Activated CD8-positive, alpha-beta T cell treated with anti-CD3 and anti-CD28 coated beads, Interleukin-2, amount 10 ng/mL, durations not matched to agents 7 days and 5 days (primary cell): Measurements from ENCODE around the gene RASSF1. TPM values are rescaled to one million over a fixed set of nuclear protein-coding genes. Genes with fewer than 3 reads are reported as not detected.

ENCODE experiments used
- ATAC-seq: fragments of 150-1000 bp; cut with Tn5 transposase; one replicate; pipeline ENCODE4 v1.10.0; 2021; ENCODE audit warnings: moderate library complexity
- CTCF ChIA-PET: fragments of 350-600 bp; sonication (Branson Sonifier 250); formaldehyde crosslinking; loops from one replicate; lab custom pipeline; 2021; ENCODE audit warnings: antibody characterized with exemption; lab: Charles Lee
- POLR2A ChIA-PET: fragments of 350-600 bp; sonication (Branson Sonifier 250); formaldehyde crosslinking; loops from one replicate; lab custom pipeline; 2021; ENCODE audit warnings: antibody characterized with exemption; lab: Charles Lee
- DNase-seq: peaks from one replicate; pipeline ENCODE4 v3.0.0-alpha.2; 2020
- H3K27ac Mint-ChIP-seq: one replicate; pipeline ENCODE4 v1.8.0; 2021; ENCODE audit warnings: mild to moderate bottlenecking, mixed read lengths
- H3K27me3 Mint-ChIP-seq: one replicate; pipeline ENCODE4 v1.8.0; 2021; ENCODE audit warnings: low read depth, mixed read lengths
- H3K36me3 Mint-ChIP-seq: one replicate; pipeline ENCODE4 v1.8.0; 2021; ENCODE audit warnings: low read depth, mixed read lengths
- H3K4me1 Mint-ChIP-seq: one replicate; pipeline ENCODE4 v1.8.0; 2021; ENCODE audit warnings: low read depth, mixed read lengths
- H3K4me3 Mint-ChIP-seq: one replicate; pipeline ENCODE4 v1.8.0; 2021; ENCODE audit warnings: mild to moderate bottlenecking, mixed read lengths
- H3K9me3 Mint-ChIP-seq: one replicate; pipeline ENCODE4 v1.8.0; 2022; ENCODE audit warnings: mixed read lengths; ENCODE audit not compliant: insufficient read depth
- total RNA-seq, 2 experiments: library from RNA; stranded (reverse); gene quantifications; one replicate each; pipeline ENCODE4 v1.2.3, GENCODE V29; 2021

Gene RASSF1
- total RNA-seq, 2 experiments from 2014 or later = 172 to 174 TPM

DNA sequence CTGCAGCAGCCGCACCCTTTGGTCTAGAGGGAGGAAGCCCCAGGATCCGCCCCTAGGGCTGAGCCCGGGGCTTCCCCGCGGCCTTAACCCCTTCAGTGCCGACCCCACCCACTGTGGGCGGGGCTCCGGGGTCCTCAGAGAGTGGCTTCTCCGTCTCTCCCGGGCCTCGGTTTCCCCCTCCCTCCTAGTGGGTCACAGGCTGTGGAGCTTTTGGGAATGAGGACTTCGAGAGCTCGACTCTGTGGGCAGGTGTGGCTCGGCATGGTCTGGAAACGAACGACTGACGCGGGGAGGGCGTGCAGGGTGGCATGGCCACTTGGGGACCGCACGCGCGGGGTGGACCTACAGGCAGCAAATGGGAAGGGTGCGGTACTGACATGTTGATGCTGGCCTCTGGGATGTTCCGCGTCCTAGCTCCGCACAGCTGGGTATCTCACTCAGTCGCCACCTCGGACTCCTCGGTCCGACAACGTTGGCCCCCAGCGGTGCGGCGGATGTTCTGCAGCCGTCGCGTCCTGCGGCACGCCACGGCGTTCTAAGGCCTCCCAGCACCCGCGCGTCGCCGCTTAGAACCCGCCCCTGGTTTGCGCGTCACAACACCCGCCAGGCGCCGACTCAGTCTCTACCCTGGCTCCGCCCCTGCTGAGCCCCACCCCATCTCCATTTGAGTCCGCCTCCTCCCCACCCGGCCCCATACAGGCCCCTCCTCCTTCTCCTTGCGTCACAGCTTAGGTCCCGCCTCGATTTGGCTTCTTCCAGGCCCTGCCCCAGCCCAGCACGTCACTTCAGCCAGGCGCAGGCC is 41.6 kb downstream of the RASSF1 start, which contains the start of the genes HYAL3 and NAA80:
TSS of gene HYAL3 (minus strand) at position 570 of the 802 bp plus-strand sequence. CDS start 3,803 bp downstream, outside the sequence.
TSS of gene NAA80 (minus strand) at position 570 of the 802 bp plus-strand sequence. CDS start 1,942 bp downstream, outside the sequence.
- ChIA-PET CTCF (interaction anchor here (0.9 to 10.1 kb wide), 13 partner anchors 14 to 243 kb away, joined by 3 to 113 read pairs (median 6); partner anchors contain the start of genes HYAL2, RASSF1 and TUSC2), POLR2A (interaction anchor here (0.7 to 3.5 kb wide), 15 partner anchors 11 to 359 kb away, joined by 3 to 27 read pairs (median 4); partner anchors contain the start of genes CYB561D2, GNAI2, NPRL2 and RASSF1)
- Mint-ChIP-seq H3K36me3 (peaks cover 2% of the 10 kb centered on the region), H3K4me1 (peaks cover 32% of the 10 kb centered on the region), H3K27me3 (no peaks in the 10 kb centered on the region), H3K4me3 (peak within 1 kb of the TSS; percentile 97), H3K27ac (peak within 1 kb of the TSS; percentile 99), H3K9me3 (no peaks in the 10 kb centered on the region)
- ATAC-seq = peak; percentile 87
- peak; percentile 100 for DNase-seq

DNA sequence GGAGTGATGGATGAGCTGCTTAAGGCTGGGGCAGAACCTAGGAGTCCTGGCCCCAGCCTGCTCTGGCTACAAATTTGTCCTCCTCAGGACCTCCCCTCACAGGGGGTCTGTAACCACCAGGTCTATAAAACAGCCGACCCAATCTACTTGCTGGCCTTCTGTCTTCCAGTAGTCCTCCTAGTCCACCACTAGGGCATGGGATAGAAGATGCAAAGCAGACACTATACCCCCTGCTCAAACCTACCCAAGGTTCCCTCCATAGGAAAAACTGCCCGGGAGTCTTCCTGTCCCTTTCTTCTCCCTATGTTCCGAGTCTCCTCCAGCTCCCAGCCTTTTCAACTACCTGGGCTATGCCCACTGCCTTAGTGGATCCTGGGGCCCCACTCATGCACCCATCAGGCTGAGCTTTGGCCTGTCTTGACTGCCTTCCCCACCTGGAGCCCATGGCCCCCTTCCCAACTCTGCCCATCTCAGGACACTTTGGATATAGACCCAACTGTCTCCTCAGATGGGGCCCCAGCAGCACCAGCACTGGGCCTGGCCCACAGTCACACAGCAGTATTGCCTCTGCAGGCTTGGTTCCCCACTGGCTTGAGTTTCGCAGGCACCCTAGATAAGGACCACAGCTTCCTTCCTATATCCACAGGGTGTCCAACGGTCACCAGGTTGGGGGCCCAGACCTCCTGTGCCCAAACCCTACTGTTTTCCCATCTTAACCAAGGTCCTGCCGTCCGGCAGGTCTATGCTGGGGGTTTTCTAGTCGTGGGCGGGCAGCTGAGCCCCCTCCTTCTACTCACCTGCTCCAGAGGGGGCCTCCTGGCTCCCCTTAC is 42.5 kb downstream of the RASSF1 start:
- ChIA-PET CTCF (interaction anchor here (0.7 to 10.1 kb wide), 12 partner anchors 23 to 71 kb away, joined by 3 to 113 read pairs (median 6); partner anchors contain the start of genes CYB561D2, HYAL2, NPRL2 and RASSF1), POLR2A (interaction anchor here (0.5 to 3.5 kb wide), 11 partner anchors 10 to 358 kb away, joined by 3 to 27 read pairs (median 4); partner anchors contain the start of genes CYB561D2, NPRL2, RASSF1 and RBM6)
- Mint-ChIP-seq H3K4me1 (peaks cover 34% of the 10 kb centered on the region), H3K27ac (peak overlapping the region; percentile 99), H3K4me3 (peak overlapping the region; percentile 97), H3K36me3 (peaks cover 2% of the 10 kb centered on the region), H3K27me3 (no peaks in the 10 kb centered on the region), H3K9me3 (no peaks in the 10 kb centered on the region)
- ATAC-seq (no peak), DNase-seq (no peak)

DNA sequence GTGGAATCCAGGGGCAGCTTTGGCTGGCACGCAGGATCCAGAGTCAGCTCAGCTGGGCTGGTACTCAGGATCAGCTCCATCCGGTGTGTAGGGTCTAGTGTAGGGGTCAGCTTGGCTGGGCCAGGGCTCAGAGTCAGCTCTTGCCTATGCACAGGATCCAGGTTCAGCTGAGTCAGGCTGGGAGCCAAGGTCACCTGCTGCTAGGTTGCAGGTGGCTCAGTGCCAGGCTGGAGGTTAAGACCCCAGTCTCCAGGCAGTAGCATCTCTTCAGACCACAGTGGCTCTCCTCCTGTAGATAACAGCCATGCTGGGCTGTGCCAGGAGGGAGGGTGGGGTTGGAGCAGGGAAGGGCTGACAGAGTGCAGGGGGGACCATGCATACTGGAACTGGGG is 43.3 kb downstream of the RASSF1 start:
- ChIA-PET CTCF (interaction anchor here (1.2 to 1.4 kb wide), 2 partner anchors 23 to 25 kb away, joined by 3 read pairs; no protein-coding TSS in a partner anchor), POLR2A (interaction anchor here (0.5 to 3.5 kb wide), 2 partner anchors 18 to 40 kb away, joined by 4 to 27 read pairs; no protein-coding TSS in a partner anchor)
- ATAC-seq (no peak), DNase-seq (no peak)
- no peaks in the 10 kb centered on the region for H3K27me3 Mint-ChIP-seq
- H3K27ac Mint-ChIP-seq = peak overlapping the region; percentile 99
- H3K9me3 Mint-ChIP-seq = no peaks in the 10 kb centered on the region
- H3K4me1 Mint-ChIP-seq = peaks cover 41% of the 10 kb centered on the region
- H3K4me3 Mint-ChIP-seq = peak overlapping the region; percentile 97
- H3K36me3 Mint-ChIP-seq = peaks cover 2% of the 10 kb centered on the region

DNA sequence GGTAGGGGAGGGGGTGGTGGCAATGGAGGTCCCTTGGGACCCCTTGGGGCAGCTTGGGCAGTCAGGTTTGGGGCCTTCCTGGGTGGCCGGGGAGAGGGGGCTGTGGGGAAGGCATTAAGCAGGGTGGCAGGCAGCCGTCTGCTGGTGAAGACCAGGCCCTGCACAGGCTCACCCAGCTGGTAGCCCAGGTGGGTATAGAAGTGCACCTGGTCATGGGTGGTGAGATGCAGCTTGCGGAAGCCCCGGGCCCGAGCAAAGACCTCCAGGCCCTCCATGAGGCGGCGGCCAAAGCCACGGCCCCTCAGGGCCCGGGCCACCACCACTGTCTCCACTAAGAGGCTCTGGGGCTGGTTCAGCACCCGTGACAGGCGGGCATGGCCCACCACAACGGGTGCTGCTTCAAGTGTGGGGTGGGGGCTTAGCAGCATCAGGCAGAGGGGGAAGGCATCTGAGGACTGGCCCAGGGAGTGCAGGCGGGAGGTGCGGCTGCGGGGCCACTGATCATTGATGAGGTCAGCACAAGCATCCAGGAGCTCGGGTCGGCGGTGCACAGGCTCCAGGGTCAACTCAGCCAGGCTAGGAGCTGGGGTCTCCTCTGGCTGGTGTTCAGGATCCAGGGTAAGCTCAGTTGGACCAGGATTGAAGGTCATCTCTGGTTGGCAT is 43.8 kb downstream of the RASSF1 start:
- Mint-ChIP-seq H3K27me3 (no peaks in the 10 kb centered on the region), H3K4me3 (no peak overlapping the region), H3K27ac (peak overlapping the region; percentile 99), H3K36me3 (peaks cover 2% of the 10 kb centered on the region), H3K9me3 (no peaks in the 10 kb centered on the region), H3K4me1 (peaks cover 42% of the 10 kb centered on the region)
- ATAC-seq (no peak), DNase-seq (no peak)
- ChIA-PET CTCF (interaction anchor here (1.4 kb wide), 1 partner anchor 25 kb away, joined by 3 read pairs; no protein-coding TSS in a partner anchor), POLR2A (interaction anchor here (3.5 kb wide), 1 partner anchor 40 kb away, joined by 27 read pairs; no protein-coding TSS in a partner anchor)

DNA sequence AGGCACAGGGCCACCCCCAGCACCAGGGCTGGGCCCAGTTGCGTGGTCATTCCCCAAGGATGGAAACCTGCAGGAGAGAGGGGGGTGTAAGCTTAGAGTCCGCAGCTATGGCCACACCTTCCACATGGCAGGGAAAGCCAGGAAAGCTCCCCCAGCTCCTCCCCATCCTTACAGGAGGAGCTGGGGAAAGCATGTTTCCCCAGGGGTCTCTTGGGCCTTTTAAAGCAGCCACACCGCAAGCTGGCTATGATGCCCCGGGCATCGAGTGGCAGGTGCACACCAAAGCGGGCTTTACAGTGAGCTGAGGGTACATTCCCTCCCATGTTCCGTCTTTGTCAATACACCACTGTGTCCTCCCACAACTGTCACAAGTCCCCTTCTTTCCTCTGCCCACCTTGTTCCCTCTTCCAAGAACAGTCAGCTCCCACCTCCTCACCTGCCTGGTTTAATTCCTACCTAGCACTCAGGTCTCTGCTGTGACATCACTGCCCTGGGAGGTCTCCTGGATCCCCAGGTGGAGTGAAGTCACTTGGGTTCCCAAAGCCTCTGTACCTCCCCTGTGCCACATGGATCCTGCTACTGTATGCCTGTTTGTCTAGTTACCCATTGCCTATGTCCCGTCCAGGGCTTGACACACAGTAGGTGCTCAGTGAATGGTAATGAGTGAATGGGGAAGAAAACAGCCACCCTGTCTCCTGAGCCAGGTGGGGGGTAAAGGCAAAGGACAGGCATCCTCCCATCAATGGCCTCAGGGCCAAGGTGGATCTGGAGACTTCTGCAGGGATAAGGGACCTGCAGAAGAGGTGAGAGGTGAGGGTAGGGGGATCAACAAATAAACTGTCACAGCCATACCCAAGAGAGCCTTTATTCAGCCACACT is 44.8 kb downstream of the RASSF1 start:
- H3K4me3 Mint-ChIP-seq = no peak overlapping the region
- ChIA-PET POLR2A (no interaction called here), CTCF (interaction anchor here (1.3 kb wide), 1 partner anchor 21 kb away, joined by 3 read pairs; no protein-coding TSS in a partner anchor)
- H3K27me3 Mint-ChIP-seq = no peaks in the 10 kb centered on the region
- peaks cover 7% of the 10 kb centered on the region for H3K36me3 Mint-ChIP-seq
- no peaks in the 10 kb centered on the region for H3K9me3 Mint-ChIP-seq
- DNase-seq (no peak), ATAC-seq (no peak)
- peaks cover 45% of the 10 kb centered on the region for H3K4me1 Mint-ChIP-seq
- H3K27ac Mint-ChIP-seq = peak overlapping the region; percentile 1

DNA sequence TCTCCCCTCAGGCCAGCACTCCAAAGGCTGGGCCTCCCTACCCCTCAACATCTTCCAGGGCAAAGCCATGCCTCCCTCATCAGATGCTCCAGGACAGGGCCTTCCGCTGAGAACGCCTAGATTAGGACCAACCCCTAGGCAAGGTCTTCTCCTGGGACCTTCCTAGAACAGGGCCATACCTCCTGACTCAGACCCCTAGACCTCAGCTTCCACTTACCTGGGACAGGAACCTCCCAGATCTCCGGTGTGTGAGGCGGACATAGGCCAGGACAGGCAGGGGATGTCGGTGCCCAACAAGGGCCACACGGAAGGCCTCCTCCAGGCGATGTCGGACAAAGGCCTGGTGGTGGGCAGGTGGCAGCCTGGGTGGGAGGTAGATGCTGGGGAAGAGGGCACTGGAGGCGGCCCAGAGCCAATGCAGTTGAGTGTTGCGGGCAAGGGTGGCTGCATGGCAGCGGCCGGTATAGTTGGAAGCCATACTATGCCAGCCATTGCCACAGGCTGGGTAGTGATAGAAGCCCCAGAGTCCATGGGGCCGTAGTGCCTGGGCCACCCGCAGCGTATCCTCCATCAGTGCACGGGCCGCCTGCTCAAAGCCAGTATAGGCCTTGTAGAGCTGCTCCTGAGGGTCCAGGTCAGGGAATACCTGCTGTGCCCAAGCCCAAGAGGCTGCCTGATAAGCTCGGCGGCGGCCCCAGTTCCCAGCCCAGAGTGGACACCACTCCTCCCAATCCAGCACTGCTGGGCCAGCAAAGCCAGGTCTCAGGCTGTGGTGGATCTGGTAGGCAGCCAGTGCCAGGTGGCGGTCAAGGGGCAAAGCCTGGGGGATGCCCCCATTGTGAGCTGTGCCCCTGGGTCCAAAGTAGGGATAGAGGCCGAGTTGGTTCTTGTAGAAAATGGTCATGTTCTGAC is 45.9 kb downstream of the RASSF1 start:
- Mint-ChIP-seq H3K9me3 (no peaks in the 10 kb centered on the region), H3K27ac (peak overlapping the region; percentile 34), H3K4me1 (peaks cover 40% of the 10 kb centered on the region), H3K36me3 (peaks cover 7% of the 10 kb centered on the region), H3K4me3 (no peak overlapping the region), H3K27me3 (no peaks in the 10 kb centered on the region)
- no peak for DNase-seq
- ChIA-PET POLR2A (no interaction called here), CTCF (interaction anchor here (1.1 to 1.3 kb wide), 3 partner anchors 20 to 35 kb away, joined by 3 to 4 read pairs (median 3); no protein-coding TSS in a partner anchor)
- no peak for ATAC-seq

DNA sequence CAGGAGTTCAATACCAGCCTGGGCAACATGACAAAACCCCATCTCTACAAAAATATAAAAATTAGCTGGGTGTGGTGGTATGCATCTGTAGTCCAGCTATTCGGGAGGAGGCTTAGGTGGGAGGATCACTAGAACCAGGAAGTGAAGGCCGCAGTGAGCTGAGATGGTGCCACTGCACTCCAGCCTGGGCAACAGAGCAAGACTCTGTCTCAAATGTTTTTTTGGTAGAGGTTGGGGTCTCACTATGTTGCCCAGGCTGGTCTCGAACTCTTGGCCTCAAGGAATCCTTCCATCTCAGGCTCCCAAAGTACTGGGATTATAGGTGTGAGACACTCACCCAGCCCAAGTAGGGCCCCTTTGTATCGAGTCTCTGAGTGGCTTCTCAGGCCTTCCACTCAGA is 46.5 kb downstream of the RASSF1 start:
- ATAC-seq (no peak), DNase-seq (no peak)
- POLR2A ChIA-PET = interaction anchor here (0.6 to 0.9 kb wide), 2 partner anchors 26 to 46 kb away, joined by 4 to 5 read pairs; partner anchors contain the start of gene RASSF1
- peak overlapping the region; percentile 94 for H3K27ac Mint-ChIP-seq
- CTCF ChIA-PET = interaction anchor here (1.1 kb wide), 2 partner anchors 30 to 34 kb away, joined by 3 to 4 read pairs; no protein-coding TSS in a partner anchor
- H3K36me3 Mint-ChIP-seq = peaks cover 7% of the 10 kb centered on the region
- peaks cover 38% of the 10 kb centered on the region for H3K4me1 Mint-ChIP-seq
- no peaks in the 10 kb centered on the region for H3K27me3 Mint-ChIP-seq
- no peak overlapping the region for H3K4me3 Mint-ChIP-seq
- H3K9me3 Mint-ChIP-seq = no peaks in the 10 kb centered on the region

DNA sequence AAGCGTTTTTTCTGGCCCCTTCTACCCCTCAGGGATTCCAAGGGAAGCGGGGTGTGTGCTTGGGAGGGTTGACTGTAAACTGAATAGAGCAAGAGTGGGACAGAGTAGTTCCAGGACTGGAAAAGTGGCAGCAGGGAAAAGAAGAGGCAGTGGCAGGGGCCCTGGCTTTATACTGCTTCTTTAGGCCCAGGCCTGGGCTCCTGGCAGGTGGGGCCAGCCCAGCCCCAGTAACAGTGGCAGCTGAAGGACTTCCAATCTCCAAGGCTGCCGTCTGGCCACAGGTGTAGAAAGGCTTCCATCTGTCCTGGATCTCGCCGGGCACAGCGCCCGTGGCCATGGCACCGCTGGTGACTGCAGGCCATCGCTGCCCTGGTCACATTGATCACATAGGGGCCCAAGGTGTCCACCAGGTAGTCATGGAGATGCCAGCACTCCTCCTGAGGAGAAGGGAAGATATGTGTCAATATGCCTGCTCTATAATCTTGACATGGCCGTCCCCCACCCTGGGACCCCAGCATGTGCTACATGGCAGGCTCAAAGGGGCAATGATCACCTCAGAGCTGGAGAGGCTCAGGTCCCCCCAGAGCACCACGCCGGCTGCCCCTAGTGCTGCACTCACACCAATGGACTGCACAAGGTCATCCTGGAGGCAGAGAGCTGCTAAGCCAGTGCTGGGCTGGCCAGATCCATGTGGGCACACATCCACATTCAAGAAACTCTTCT is 47.4 kb downstream of the RASSF1 start:
- ATAC-seq = no peak
- H3K4me3 Mint-ChIP-seq = peak overlapping the region; percentile 88
- ChIA-PET POLR2A (interaction anchor here (0.6 to 1.8 kb wide), 7 partner anchors 25 to 89 kb away, joined by 3 to 5 read pairs (median 4); partner anchors contain the start of genes HYAL2 and RASSF1), CTCF (interaction anchor here (1.1 to 2.2 kb wide), 5 partner anchors 13 to 47 kb away, joined by 4 to 10 read pairs (median 7); no protein-coding TSS in a partner anchor)
- no peaks in the 10 kb centered on the region for H3K9me3 Mint-ChIP-seq
- H3K27me3 Mint-ChIP-seq = no peaks in the 10 kb centered on the region
- H3K36me3 Mint-ChIP-seq = peaks cover 8% of the 10 kb centered on the region
- DNase-seq = no peak
- H3K27ac Mint-ChIP-seq = peak overlapping the region; percentile 94
- peaks cover 37% of the 10 kb centered on the region for H3K4me1 Mint-ChIP-seq
